ENCODE results near the gene DTX1. TPM values are rescaled to one million over a fixed set of nuclear protein-coding genes. Genes with fewer than 3 reads are reported as not detected.

The DTX1 gene
- total RNA-seq, 1 donor from 2014 or later, result 79.4 TPM

GRCh38 chr12:113111247-113111646 is 54.7 kb downstream of the DTX1 start:
- H3K27ac Mint-ChIP-seq, result no peak overlapping the region
- ATAC-seq (ENCODE audit: low read depth), result no peak
- H3K4me3 Mint-ChIP-seq, result no peak overlapping the region
- intact Hi-C loops (cut with micrococcal nuclease), result no loop called here
- peaks cover 1% of the 10 kb centered on the region for H3K4me1 Mint-ChIP-seq
- CTCF ChIA-PET, result interaction anchor here (2.2 kb wide), 1 partner anchor 13 kb away, joined by 5 read pairs; no protein-coding TSS in a partner anchor
- no peaks in the 10 kb centered on the region for H3K9me3 Mint-ChIP-seq
- DNase-seq, result no peak
- no peaks in the 10 kb centered on the region for H3K36me3 Mint-ChIP-seq (ENCODE audit: low read depth)
- POLR2A ChIA-PET, result no interaction called here
- TF ChIP-seq CTCF (IDR thresholded peaks at IDR 0.05), result no peak
- peaks cover 6% of the 10 kb centered on the region for H3K27me3 Mint-ChIP-seq

GRCh38 chr12:113112043-113112899 is 55.7 kb downstream of the DTX1 start:
- no peak for DNase-seq
- Mint-ChIP-seq H3K27ac (no peak overlapping the region), H3K9me3 (no peaks in the 10 kb centered on the region), H3K36me3 (ENCODE audit: low read depth) (no peaks in the 10 kb centered on the region), H3K4me3 (no peak overlapping the region), H3K4me1 (peaks cover 1% of the 10 kb centered on the region), H3K27me3 (peaks cover 6% of the 10 kb centered on the region)
- ChIA-PET POLR2A (no interaction called here), CTCF (no interaction called here)
- intact Hi-C loops (cut with micrococcal nuclease), result no loop called here
- TF ChIP-seq CTCF (IDR thresholded peaks at IDR 0.05), result no peak
- no peak for ATAC-seq (ENCODE audit: low read depth)

GRCh38 chr12:113113397-113113796 is 56.9 kb downstream of the DTX1 start:
- CTCF ChIA-PET, result no interaction called here

GRCh38 chr12:113114447-113115178 is 58.1 kb downstream of the DTX1 start:
- no peak overlapping the region for H3K27ac Mint-ChIP-seq
- intact Hi-C loops (cut with micrococcal nuclease), result no loop called here
- no peaks in the 10 kb centered on the region for H3K9me3 Mint-ChIP-seq
- ChIA-PET POLR2A (interaction anchor here (0.7 kb wide), 1 partner anchor 15 kb away, joined by 3 read pairs; no protein-coding TSS in a partner anchor), CTCF (no interaction called here)
- peaks cover 6% of the 10 kb centered on the region for H3K27me3 Mint-ChIP-seq
- TF ChIP-seq CTCF (IDR thresholded peaks at IDR 0.05), result no peak
- H3K36me3 Mint-ChIP-seq (ENCODE audit: low read depth), result no peaks in the 10 kb centered on the region
- DNase-seq (no peak), ATAC-seq (ENCODE audit: low read depth) (no peak)
- no peak overlapping the region for H3K4me3 Mint-ChIP-seq
- peaks cover under 1% of the 10 kb centered on the region for H3K4me1 Mint-ChIP-seq

More at GRCh38 chr12:113113397-113113796, 56.9 kb downstream of the DTX1 start:
- intact Hi-C loops (cut with micrococcal nuclease), result no loop called here
- Mint-ChIP-seq H3K27me3 (peaks cover 6% of the 10 kb centered on the region), H3K36me3 (ENCODE audit: low read depth) (no peaks in the 10 kb centered on the region), H3K4me1 (peaks cover 1% of the 10 kb centered on the region), H3K9me3 (no peaks in the 10 kb centered on the region), H3K4me3 (no peak overlapping the region), H3K27ac (no peak overlapping the region)
- DNase-seq, result no peak
- no peak for ATAC-seq (ENCODE audit: low read depth)
- POLR2A ChIA-PET, result no interaction called here
- TF ChIP-seq CTCF (IDR thresholded peaks at IDR 0.05), result no peak

GRCh38 chr12:113115455-113116126 is 59.1 kb downstream of the DTX1 start:
- CTCF ChIA-PET, result no interaction called here
- Mint-ChIP-seq H3K4me3 (no peak overlapping the region), H3K36me3 (ENCODE audit: low read depth) (no peaks in the 10 kb centered on the region), H3K4me1 (no peaks in the 10 kb centered on the region), H3K27ac (no peak overlapping the region), H3K27me3 (peaks cover 6% of the 10 kb centered on the region), H3K9me3 (no peaks in the 10 kb centered on the region)
- intact Hi-C loops (cut with micrococcal nuclease), result no loop called here
- TF ChIP-seq CTCF (IDR thresholded peaks at IDR 0.05), result no peak
- DNase-seq, result no peak
- POLR2A ChIA-PET, result no interaction called here
- no peak for ATAC-seq (ENCODE audit: low read depth)

Measured in activated B cell treated with CpG ODN at 0.5 μM for 24 hours (primary cell).